Astrocyte (in vitro differentiated cells and primary cell): ENCODE data around the gene DNAH14. TPM values are rescaled to one million over a fixed set of nuclear protein-coding genes. Genes with fewer than 3 reads are reported as not detected.
A peak's percentile ranks its signal among the peaks of the same experiment; 100 is the strongest.

ENCODE experiments used
- DNase-seq: peaks from one replicate; pipeline ENCODE4 v3.0.0-alpha.2; 2010; ENCODE audit warnings: low read depth
- FAIRE-seq: peaks from 2 replicates; lab custom pipeline; 2011; peaks lifted over from hg19 to GRCh38; lab: Jason Lieb, UNC
- H2AFZ ChIP-seq: 2 replicates; pipeline ENCODE4 v1.6.0; 2012; ENCODE audit warnings: low read depth, low read length, inconsistent platforms
- H3K27ac ChIP-seq: 2 replicates; pipeline ENCODE4 v1.5.1; 2011; ENCODE audit warnings: low read depth, low read length, inconsistent platforms
- H3K27me3 ChIP-seq: 2 replicates; pipeline ENCODE4 v1.6.0; 2011; ENCODE audit warnings: low read length, inconsistent platforms; ENCODE audit not compliant: insufficient read depth
- H3K36me3 ChIP-seq: 2 replicates; pipeline ENCODE4 v1.5.1; 2011; ENCODE audit warnings: low read length, inconsistent platforms; ENCODE audit not compliant: insufficient read depth
- H3K4me1 ChIP-seq: 2 replicates; pipeline ENCODE4 v1.5.1; 2011; ENCODE audit warnings: low read length, inconsistent platforms; ENCODE audit not compliant: insufficient read depth
- H3K4me2 ChIP-seq: 2 replicates; pipeline ENCODE4 v1.6.0; 2012; ENCODE audit warnings: low read length, inconsistent platforms
- H3K4me3 ChIP-seq: 2 replicates; pipeline ENCODE4 v1.5.1; 2011; ENCODE audit warnings: low read depth, mild to moderate bottlenecking, low read length, inconsistent platforms; ENCODE audit not compliant: insufficient read depth
- H3K79me2 ChIP-seq: 2 replicates; pipeline ENCODE4 v1.6.0; 2012; ENCODE audit warnings: mild to moderate bottlenecking, low read length, inconsistent platforms; ENCODE audit not compliant: insufficient read depth
- H3K9ac ChIP-seq: 2 replicates; pipeline ENCODE4 v1.6.0; 2012; ENCODE audit warnings: mild to moderate bottlenecking, low read length, inconsistent platforms
- H3K9me3 ChIP-seq: 2 replicates; pipeline ENCODE4 v1.5.1; 2012; ENCODE audit warnings: low read depth, mild to moderate bottlenecking, low read length, inconsistent platforms; ENCODE audit not compliant: insufficient read depth
- H4K20me1 ChIP-seq: 2 replicates; pipeline ENCODE4 v1.6.0; 2012; ENCODE audit warnings: low read length, inconsistent platforms; ENCODE audit not compliant: insufficient read depth
- H3K27ac Mint-ChIP-seq: one replicate; pipeline ENCODE4 v1.8.0; 2021; ENCODE audit warnings: mild to moderate bottlenecking, mixed read lengths; ENCODE audit not compliant: unreplicated experiment
- H3K27me3 Mint-ChIP-seq: one replicate; pipeline ENCODE4 v1.8.0; 2021; ENCODE audit warnings: low read depth, mixed read lengths; ENCODE audit not compliant: unreplicated experiment
- H3K36me3 Mint-ChIP-seq: one replicate; pipeline ENCODE4 v1.8.0; 2021; ENCODE audit warnings: low read depth, mixed read lengths; ENCODE audit not compliant: unreplicated experiment
- H3K4me1 Mint-ChIP-seq: one replicate; pipeline ENCODE4 v1.8.0; 2021; ENCODE audit warnings: low read depth, mixed read lengths; ENCODE audit not compliant: unreplicated experiment
- H3K4me3 Mint-ChIP-seq: one replicate; pipeline ENCODE4 v1.8.0; 2021; ENCODE audit warnings: mild to moderate bottlenecking, moderate library complexity, mixed read lengths; ENCODE audit not compliant: unreplicated experiment
- H3K9me3 Mint-ChIP-seq: one replicate; pipeline ENCODE4 v1.8.0; 2021; ENCODE audit warnings: mild to moderate bottlenecking, mixed read lengths; ENCODE audit not compliant: unreplicated experiment
- EZH2 ChIP-seq: IDR thresholded peaks from 2 replicates; pipeline ENCODE4 v1.6.1; 2012; ENCODE audit warnings: mild to moderate bottlenecking, low read length, inconsistent platforms; ENCODE audit not compliant: insufficient read depth
- total RNA-seq: library from RNA; stranded (reverse); gene quantifications from 2 replicates; pipeline ENCODE4 v1.2.1, GENCODE V29; 2021
- TF ChIP-seq, protein P1 (sequence below): IDR thresholded peaks from 2 replicates; pipeline ENCODE4 v1.5.1; 2011; ENCODE audit warnings: low read depth, mild to moderate bottlenecking, inconsistent platforms, low read length, moderate library complexity; ENCODE audit not compliant: insufficient read depth

The DNAH14 gene
- total RNA-seq, 1 donor from 2014 or later, result 21.2 TPM

- H3K36me3 Mint-ChIP-seq, result no peaks in the 10 kb centered on the region
- no peaks in the 10 kb centered on the region for H4K20me1 ChIP-seq
- no peak overlapping the region for H3K4me3 ChIP-seq
- H3K4me1 ChIP-seq, result peaks cover 31% of the 10 kb centered on the region
- peaks cover 20% of the 10 kb centered on the region for H3K27me3 ChIP-seq
- H3K27ac ChIP-seq, result no peak overlapping the region
- peaks cover 4% of the 10 kb centered on the region for H3K9me3 Mint-ChIP-seq
- no peak overlapping the region for H3K4me3 Mint-ChIP-seq
- H3K27ac Mint-ChIP-seq, result no peak overlapping the region
- DNase-seq (no peak), FAIRE-seq (no peak)
- TF ChIP-seq EZH2, result no peak
- TF ChIP-seq, protein P1, sequence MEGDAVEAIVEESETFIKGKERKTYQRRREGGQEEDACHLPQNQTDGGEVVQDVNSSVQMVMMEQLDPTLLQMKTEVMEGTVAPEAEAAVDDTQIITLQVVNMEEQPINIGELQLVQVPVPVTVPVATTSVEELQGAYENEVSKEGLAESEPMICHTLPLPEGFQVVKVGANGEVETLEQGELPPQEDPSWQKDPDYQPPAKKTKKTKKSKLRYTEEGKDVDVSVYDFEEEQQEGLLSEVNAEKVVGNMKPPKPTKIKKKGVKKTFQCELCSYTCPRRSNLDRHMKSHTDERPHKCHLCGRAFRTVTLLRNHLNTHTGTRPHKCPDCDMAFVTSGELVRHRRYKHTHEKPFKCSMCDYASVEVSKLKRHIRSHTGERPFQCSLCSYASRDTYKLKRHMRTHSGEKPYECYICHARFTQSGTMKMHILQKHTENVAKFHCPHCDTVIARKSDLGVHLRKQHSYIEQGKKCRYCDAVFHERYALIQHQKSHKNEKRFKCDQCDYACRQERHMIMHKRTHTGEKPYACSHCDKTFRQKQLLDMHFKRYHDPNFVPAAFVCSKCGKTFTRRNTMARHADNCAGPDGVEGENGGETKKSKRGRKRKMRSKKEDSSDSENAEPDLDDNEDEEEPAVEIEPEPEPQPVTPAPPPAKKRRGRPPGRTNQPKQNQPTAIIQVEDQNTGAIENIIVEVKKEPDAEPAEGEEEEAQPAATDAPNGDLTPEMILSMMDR, result no peak
- H3K9ac ChIP-seq, result peak overlapping the region; percentile 30
- peaks cover 2% of the 10 kb centered on the region for H3K4me1 Mint-ChIP-seq
- no peaks in the 10 kb centered on the region for H3K79me2 ChIP-seq
- no peak overlapping the region for H3K4me2 ChIP-seq
- H3K9me3 ChIP-seq, result no peaks in the 10 kb centered on the region
- no peak overlapping the region for H2AFZ ChIP-seq
- H3K27me3 Mint-ChIP-seq, result peaks cover 20% of the 10 kb centered on the region
- no peaks in the 10 kb centered on the region for H3K36me3 ChIP-seq
Observed at GRCh38 chr1:225446981-225447615, 517.6 kb downstream of the DNAH14 start.

DNA sequence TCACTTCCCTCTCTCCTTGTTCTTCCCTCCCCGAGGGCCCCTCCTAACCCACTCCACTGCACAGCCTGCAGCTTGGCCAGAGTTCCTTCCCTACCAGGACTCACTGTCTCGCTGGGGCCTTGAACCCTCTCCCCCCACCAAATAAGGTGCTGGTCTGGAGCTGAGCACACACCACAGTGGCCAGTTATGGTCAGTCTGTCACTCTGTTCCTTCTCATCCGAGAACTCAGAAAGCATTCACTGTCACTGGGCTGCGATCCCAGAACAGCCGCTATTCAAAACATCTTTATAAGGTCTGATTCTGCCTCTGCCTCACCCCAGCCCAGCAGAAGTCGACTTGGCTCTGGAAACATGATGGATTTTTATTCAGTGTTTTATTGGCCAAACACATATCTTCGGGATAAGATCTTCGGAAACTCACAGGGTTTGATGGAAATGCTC, 518.2 kb downstream of the DNAH14 start:
- Histone ChIP-seq H3K4me2 (peak overlapping the region; percentile 43), H3K9ac (peak overlapping the region; percentile 30), H3K27ac (no peak overlapping the region), H3K79me2 (no peaks in the 10 kb centered on the region), H4K20me1 (no peaks in the 10 kb centered on the region), H2AFZ (peak overlapping the region; percentile 50), H3K36me3 (no peaks in the 10 kb centered on the region), H3K27me3 (peaks cover 20% of the 10 kb centered on the region), H3K4me1 (peaks cover 31% of the 10 kb centered on the region), H3K4me3 (no peak overlapping the region), H3K9me3 (no peaks in the 10 kb centered on the region)
- peaks cover 2% of the 10 kb centered on the region for H3K4me1 Mint-ChIP-seq
- FAIRE-seq (no peak), DNase-seq (no peak)
- no peak overlapping the region for H3K4me3 Mint-ChIP-seq
- peaks cover 20% of the 10 kb centered on the region for H3K27me3 Mint-ChIP-seq
- H3K36me3 Mint-ChIP-seq, result no peaks in the 10 kb centered on the region
- peaks cover 4% of the 10 kb centered on the region for H3K9me3 Mint-ChIP-seq
- H3K27ac Mint-ChIP-seq, result no peak overlapping the region
- TF ChIP-seq EZH2, result no peak
- TF ChIP-seq, protein P1, result no peak

DNA sequence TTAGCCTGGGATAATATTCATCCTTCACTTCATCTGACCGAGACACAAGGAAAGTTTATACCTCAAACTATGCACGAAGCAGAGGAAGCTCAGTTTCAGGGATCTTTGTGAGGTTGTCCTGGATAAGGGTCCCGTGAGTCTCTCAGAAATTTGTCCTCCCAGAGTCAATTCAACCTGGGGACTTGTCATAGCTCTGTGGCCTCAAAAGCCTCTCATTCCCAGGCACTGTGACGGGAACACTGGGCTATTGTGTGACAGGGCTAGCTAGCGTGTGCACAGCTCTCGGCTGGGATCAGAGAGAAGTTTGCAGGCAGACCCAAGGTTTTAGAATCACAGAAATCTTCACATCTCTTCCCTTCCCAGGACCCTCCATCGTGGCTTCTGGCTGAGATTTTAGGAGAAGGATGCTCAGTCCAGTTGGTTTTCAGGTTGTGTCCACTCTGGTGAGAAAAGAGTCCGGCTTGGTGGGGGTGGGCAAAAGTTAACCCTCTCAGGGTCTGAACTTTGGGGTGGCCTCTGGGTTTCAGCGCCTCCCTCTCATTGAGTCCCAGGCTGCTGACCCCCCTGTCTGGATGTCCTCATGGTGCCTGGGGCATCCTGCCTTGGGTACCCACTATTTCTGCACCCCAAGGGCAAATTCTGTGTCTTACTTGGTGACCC, 518.8 kb downstream of the DNAH14 start:
- Histone ChIP-seq H3K4me2 (peak overlapping the region; percentile 43), H2AFZ (peak overlapping the region; percentile 50), H3K4me3 (no peak overlapping the region), H3K27me3 (peaks cover 20% of the 10 kb centered on the region), H3K9me3 (no peaks in the 10 kb centered on the region), H3K79me2 (no peaks in the 10 kb centered on the region), H4K20me1 (no peaks in the 10 kb centered on the region), H3K36me3 (no peaks in the 10 kb centered on the region), H3K4me1 (peaks cover 26% of the 10 kb centered on the region), H3K9ac (no peak overlapping the region), H3K27ac (no peak overlapping the region)
- peaks cover 4% of the 10 kb centered on the region for H3K9me3 Mint-ChIP-seq
- no peak for FAIRE-seq
- peaks cover 2% of the 10 kb centered on the region for H3K4me1 Mint-ChIP-seq
- TF ChIP-seq EZH2, result no peak
- TF ChIP-seq, protein P1, result no peak
- no peak overlapping the region for H3K4me3 Mint-ChIP-seq
- no peak overlapping the region for H3K27ac Mint-ChIP-seq
- no peaks in the 10 kb centered on the region for H3K36me3 Mint-ChIP-seq
- DNase-seq, result no peak
- peaks cover 20% of the 10 kb centered on the region for H3K27me3 Mint-ChIP-seq
